OCI-LY7 (cell line): Measurements from ENCODE around the gene ABCC8.

Source experiments
- EZH2phosphoT487 ChIP-seq: fragments of 200-600 bp; sonication (generic); IDR thresholded peaks from 2 replicates; pipeline ENCODE4 v1.6.1; 2018; ENCODE audit warnings: low read depth, borderline replicate concordance, mild to moderate bottlenecking, mixed run types, antibody characterized with exemption, low read length, moderate library complexity, mixed read lengths
- TF ChIP-seq, protein P1 (sequence below): fragments of 200-600 bp; sonication (generic); conservative IDR thresholded peaks from 2 replicates; pipeline ENCODE4 v1.5.1; 2014; ENCODE audit warnings: mild to moderate bottlenecking, antibody characterized with exemption, low read length, moderate library complexity, mixed read lengths

DNA sequence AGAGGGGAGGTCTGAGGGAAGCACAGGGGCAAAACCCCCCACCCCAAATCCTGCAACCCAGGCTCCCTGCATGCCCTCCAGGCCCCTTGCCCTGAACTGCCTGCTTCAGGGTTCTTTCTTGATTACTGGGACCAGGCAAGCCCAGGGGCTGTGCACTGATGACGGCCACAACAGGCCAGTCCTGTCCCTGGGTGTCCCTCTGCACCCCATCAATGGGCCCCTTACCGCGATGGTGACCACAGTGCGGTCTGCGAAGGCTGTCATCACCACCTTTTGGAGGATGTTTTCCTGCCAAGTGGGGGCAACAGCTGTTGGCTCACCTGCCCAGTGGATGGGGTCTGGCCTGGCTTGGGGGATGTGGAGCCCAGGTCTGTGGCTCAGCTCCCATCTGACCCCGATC, 83.2 kb downstream of the ABCC8 start:
- TF ChIP-seq, protein P1, sequence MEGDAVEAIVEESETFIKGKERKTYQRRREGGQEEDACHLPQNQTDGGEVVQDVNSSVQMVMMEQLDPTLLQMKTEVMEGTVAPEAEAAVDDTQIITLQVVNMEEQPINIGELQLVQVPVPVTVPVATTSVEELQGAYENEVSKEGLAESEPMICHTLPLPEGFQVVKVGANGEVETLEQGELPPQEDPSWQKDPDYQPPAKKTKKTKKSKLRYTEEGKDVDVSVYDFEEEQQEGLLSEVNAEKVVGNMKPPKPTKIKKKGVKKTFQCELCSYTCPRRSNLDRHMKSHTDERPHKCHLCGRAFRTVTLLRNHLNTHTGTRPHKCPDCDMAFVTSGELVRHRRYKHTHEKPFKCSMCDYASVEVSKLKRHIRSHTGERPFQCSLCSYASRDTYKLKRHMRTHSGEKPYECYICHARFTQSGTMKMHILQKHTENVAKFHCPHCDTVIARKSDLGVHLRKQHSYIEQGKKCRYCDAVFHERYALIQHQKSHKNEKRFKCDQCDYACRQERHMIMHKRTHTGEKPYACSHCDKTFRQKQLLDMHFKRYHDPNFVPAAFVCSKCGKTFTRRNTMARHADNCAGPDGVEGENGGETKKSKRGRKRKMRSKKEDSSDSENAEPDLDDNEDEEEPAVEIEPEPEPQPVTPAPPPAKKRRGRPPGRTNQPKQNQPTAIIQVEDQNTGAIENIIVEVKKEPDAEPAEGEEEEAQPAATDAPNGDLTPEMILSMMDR: no peak
- TF ChIP-seq EZH2phosphoT487: no peak
